Lower leg skin (tissue), 3 donors: ENCODE measurements around the gene SMOC2.

Experiments used
- POLR2A ChIP-seq, 2 donors: fragments of 450-650 bp; IDR thresholded peaks; one replicate each; pipeline ENCODE4 v1.6.1; 2016 to 2017; ENCODE audit warnings: antibody characterized with exemption in 2 of 2, mild to moderate bottlenecking in 1 of 2, moderate library complexity in 1 of 2
- TF ChIP-seq, protein P1 (sequence below), 3 donors: fragments of 450-650 bp; IDR thresholded peaks; one replicate each; pipeline ENCODE4 v1.5.1; 2016; ENCODE audit warnings: antibody characterized with exemption in 3 of 3, mild to moderate bottlenecking in 3 of 3, moderate library complexity in 2 of 3

DNA sequence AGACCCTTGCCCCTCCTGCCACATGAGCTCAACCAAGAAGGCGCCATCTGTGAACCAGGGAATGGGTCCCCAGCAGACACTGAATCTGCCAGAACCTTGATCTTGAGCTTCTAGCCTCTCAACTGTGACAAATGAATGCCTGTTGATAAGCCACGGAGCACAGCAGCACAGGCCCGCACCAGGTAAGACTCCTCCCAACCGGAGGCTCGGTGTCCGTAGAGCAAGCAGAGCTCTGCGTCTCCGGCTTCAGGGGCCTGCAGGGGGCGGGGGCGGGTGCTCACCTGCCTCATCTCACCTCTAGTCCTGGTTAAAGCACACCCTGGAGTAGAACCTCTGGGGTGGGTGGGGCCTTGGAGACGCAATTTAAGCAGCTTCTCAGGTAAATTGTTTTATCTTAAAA lies 122.7 kb downstream of the SMOC2 start:
- TF ChIP-seq, protein P1, sequence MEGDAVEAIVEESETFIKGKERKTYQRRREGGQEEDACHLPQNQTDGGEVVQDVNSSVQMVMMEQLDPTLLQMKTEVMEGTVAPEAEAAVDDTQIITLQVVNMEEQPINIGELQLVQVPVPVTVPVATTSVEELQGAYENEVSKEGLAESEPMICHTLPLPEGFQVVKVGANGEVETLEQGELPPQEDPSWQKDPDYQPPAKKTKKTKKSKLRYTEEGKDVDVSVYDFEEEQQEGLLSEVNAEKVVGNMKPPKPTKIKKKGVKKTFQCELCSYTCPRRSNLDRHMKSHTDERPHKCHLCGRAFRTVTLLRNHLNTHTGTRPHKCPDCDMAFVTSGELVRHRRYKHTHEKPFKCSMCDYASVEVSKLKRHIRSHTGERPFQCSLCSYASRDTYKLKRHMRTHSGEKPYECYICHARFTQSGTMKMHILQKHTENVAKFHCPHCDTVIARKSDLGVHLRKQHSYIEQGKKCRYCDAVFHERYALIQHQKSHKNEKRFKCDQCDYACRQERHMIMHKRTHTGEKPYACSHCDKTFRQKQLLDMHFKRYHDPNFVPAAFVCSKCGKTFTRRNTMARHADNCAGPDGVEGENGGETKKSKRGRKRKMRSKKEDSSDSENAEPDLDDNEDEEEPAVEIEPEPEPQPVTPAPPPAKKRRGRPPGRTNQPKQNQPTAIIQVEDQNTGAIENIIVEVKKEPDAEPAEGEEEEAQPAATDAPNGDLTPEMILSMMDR (IDR thresholded peaks at IDR 0.05), result no peak
- no peak for TF ChIP-seq POLR2A (IDR thresholded peaks at IDR 0.05)
